ENCODE results near the gene CABLES2. TPM values are rescaled to one million over a fixed set of nuclear protein-coding genes. Genes with fewer than 3 reads are reported as not detected.

The CABLES2 gene
- total and polyA plus RNA-seq, 9 of the 15 experiments (the other 6 are each of a cell fraction or from before 2014, with no cell fraction given), result 0.46 to 4.2 (median 1.6) TPM

- in situ Hi-C loops (cut with MboI), result no loop called here
- BruUV-seq (replicated peaks), result no TSS peak
- peaks cover 7 to 23% of the 10 kb centered on the region in 2 experiments; a peak in 4 of 5 replicates for H3K27me3 ChIP-seq (ENCODE audit: control insufficient read depth in 2 of 2, insufficient read depth in 2 of 2, low read length in 2 of 2)
Observed at GRCh38 chr20:62444286-62444685, 37.2 kb upstream of the CABLES2 start.

More at GRCh38 chr20:62444286-62444685, 37.2 kb upstream of the CABLES2 start:
- Histone ChIP-seq H3K4me1 (replicated peaks in 1 of 2; ENCODE audit: control insufficient read depth in 2 of 2, insufficient read depth in 2 of 2, low read length in 2 of 2) (peaks cover 23 to 55% of the 10 kb centered on the region in 2 experiments; a peak in 4 of 5 replicates), H3K79me2 (ENCODE audit: control insufficient read depth, insufficient read depth, low read length) (no peaks in the 10 kb centered on the region), H2AFZ (ENCODE audit: low read depth, low read length) (no peak overlapping the region), H3K27ac (ENCODE audit: extremely low read depth, low read depth, low read length) (no peak overlapping the region), H3K9ac (ENCODE audit: insufficient read depth in 1 of 2, low read depth in 2 of 2, low read length in 2 of 2) (0 out of 4 replicates have a peak overlapping the region, but pooled peaks of 1 of the 2 experiments have one; percentile 8), H4K20me1 (replicated peaks; ENCODE audit: control insufficient read depth, insufficient read depth, low read length) (no peaks in the 10 kb centered on the region; the same call in 1 of the 2 replicates), H3K4me3 (no peak overlapping the region), H3K9me1 (ENCODE audit: control insufficient read depth, insufficient read depth, low read length) (no peaks in the 10 kb centered on the region), H3K4me2 (ENCODE audit: insufficient read depth, low read length) (no peak overlapping the region), H3K9me3 (replicated peaks; ENCODE audit: control insufficient read depth, insufficient read depth, low read depth, low read length) (no peaks in the 10 kb centered on the region), H3K36me3 (ENCODE audit: control insufficient read depth, insufficient read depth, low read length) (no peaks in the 10 kb centered on the region)
- TF ChIP-seq DPF2 (IDR thresholded peaks at IDR 0.05) (peak; percentile 24; the same call in 1 of the 2 replicates), SMARCE1 (IDR thresholded peaks at IDR 0.05) (0 out of 2 replicates have a peak, but pooled peaks have one; percentile 14), C11orf30 (IDR thresholded peaks at IDR 0.05; ENCODE audit: low read depth) (peak; percentile 61; the same call in 1 of the 2 replicates), HINFP (tag; conservative IDR thresholded peaks at IDR 0.05; ENCODE audit: low read depth) (no peak), BMI1 (IDR thresholded peaks at IDR 0.05; ENCODE audit: low read length) (no peak), MAFK (IDR thresholded peaks at IDR 0.05; ENCODE audit: low read length) (peak; percentile 39; the same call in 1 of the 2 replicates), MAFG (tag; conservative IDR thresholded peaks at IDR 0.05) (peak; percentile 52; the same call in 1 of the 2 replicates), NFE2 (IDR thresholded peaks at IDR 0.05; ENCODE audit: low read depth) (peak; percentile 85), ARID1B (IDR thresholded peaks at IDR 0.05) (0 out of 2 replicates have a peak, but pooled peaks have one; percentile 22), ZNF316 (IDR thresholded peaks at IDR 0.05) (peak; percentile 65), ZNF184 (CRISPR knock-in tag; IDR thresholded peaks at IDR 0.05) (no peak), CTBP1 (IDR thresholded peaks at IDR 0.05; ENCODE audit: borderline replicate concordance) (peak; percentile 30; the same call in 1 of the 2 replicates)
- intact Hi-C loops (cut with micrococcal nuclease), result no loop called here
- no peak for FAIRE-seq
- 12% methylated on average over 4 of the region's 6 CpGs for WGBS (ENCODE audit: insufficient coverage, low coverage, missing lambda C conversion rate)
- peak; percentile 24; the same call in 2 of the 3 replicates for ATAC-seq
- ChIA-PET POLR2A (interaction anchor here (1.1 to 1.8 kb wide), 3 partner anchors 10 to 28 kb away, joined by 4 to 9 read pairs (median 6); no protein-coding TSS in a partner anchor), CTCF (ENCODE audit: low intra/inter-chr PET ratio) (no interaction called here)
- no peak for DNase-seq (ENCODE audit: extremely low read depth in 1 of 4, low spot score in 3 of 4)

Data from K562 (cell line).